Measurements from ENCODE around the gene KIRREL1. TPM values are rescaled to one million over a fixed set of nuclear protein-coding genes. Genes with fewer than 3 reads are reported as not detected.
A peak's percentile ranks its signal among the peaks of the same experiment; 100 is the strongest.

Gene KIRREL1
- total RNA-seq, 1 donor from 2014 or later = 195 TPM

- no peaks in the 10 kb centered on the region for H3K9me3 ChIP-seq (ENCODE audit: insufficient read depth, low read depth, low read length)
- Mint-ChIP-seq H3K27ac (ENCODE audit: unreplicated experiment) (no peak overlapping the region), H3K4me3 (ENCODE audit: unreplicated experiment) (no peak overlapping the region), H3K9me3 (ENCODE audit: unreplicated experiment) (no peaks in the 10 kb centered on the region), H3K36me3 (ENCODE audit: low read depth, unreplicated experiment) (peaks cover 29% of the 10 kb centered on the region), H3K4me1 (ENCODE audit: low read depth, unreplicated experiment) (no peaks in the 10 kb centered on the region), H3K27me3 (ENCODE audit: low read depth, unreplicated experiment) (no peaks in the 10 kb centered on the region)
- H3K36me3 ChIP-seq (ENCODE audit: insufficient read depth, low read length) = peaks cover 70% of the 10 kb centered on the region
- no peaks in the 10 kb centered on the region for H3K4me1 ChIP-seq (ENCODE audit: insufficient read depth, low read length)
- no peak overlapping the region for H3K4me2 ChIP-seq (ENCODE audit: low read length)
- H3K27ac ChIP-seq (ENCODE audit: low read depth, low read length) = no peak overlapping the region
- peaks cover 35% of the 10 kb centered on the region for H4K20me1 ChIP-seq (ENCODE audit: insufficient read depth, low read length)
- H3K79me2 ChIP-seq (ENCODE audit: insufficient read depth, low read length) = no peaks in the 10 kb centered on the region
- no peak overlapping the region for H2AFZ ChIP-seq (ENCODE audit: low read depth, low read length)
- no peaks in the 10 kb centered on the region for H3K27me3 ChIP-seq (ENCODE audit: insufficient read depth, low read length)
- H3K4me3 ChIP-seq (ENCODE audit: insufficient read depth, low read depth, low read length) = no peak overlapping the region
- TF ChIP-seq, protein P1, sequence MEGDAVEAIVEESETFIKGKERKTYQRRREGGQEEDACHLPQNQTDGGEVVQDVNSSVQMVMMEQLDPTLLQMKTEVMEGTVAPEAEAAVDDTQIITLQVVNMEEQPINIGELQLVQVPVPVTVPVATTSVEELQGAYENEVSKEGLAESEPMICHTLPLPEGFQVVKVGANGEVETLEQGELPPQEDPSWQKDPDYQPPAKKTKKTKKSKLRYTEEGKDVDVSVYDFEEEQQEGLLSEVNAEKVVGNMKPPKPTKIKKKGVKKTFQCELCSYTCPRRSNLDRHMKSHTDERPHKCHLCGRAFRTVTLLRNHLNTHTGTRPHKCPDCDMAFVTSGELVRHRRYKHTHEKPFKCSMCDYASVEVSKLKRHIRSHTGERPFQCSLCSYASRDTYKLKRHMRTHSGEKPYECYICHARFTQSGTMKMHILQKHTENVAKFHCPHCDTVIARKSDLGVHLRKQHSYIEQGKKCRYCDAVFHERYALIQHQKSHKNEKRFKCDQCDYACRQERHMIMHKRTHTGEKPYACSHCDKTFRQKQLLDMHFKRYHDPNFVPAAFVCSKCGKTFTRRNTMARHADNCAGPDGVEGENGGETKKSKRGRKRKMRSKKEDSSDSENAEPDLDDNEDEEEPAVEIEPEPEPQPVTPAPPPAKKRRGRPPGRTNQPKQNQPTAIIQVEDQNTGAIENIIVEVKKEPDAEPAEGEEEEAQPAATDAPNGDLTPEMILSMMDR (IDR thresholded peaks at IDR 0.05; ENCODE audit: insufficient read depth, low read depth, low read length) = no peak
- TF ChIP-seq EZH2 (IDR thresholded peaks at IDR 0.05; ENCODE audit: insufficient read depth, low read length) = no peak
- H3K9ac ChIP-seq (ENCODE audit: low read length) = no peak overlapping the region
- DNase-seq (ENCODE audit: low read depth) = no peak
- FAIRE-seq = no peak
Measured at GRCh38 chr1:158089476-158089875, 96.0 kb downstream of the KIRREL1 start.

GRCh38 chr1:158089925-158090637 is 96.6 kb downstream of the KIRREL1 start:
- FAIRE-seq = no peak
- peak overlapping the region; percentile 59 for H3K27ac Mint-ChIP-seq (ENCODE audit: unreplicated experiment)
- H3K9me3 Mint-ChIP-seq (ENCODE audit: unreplicated experiment) = no peaks in the 10 kb centered on the region
- Histone ChIP-seq H3K27me3 (ENCODE audit: insufficient read depth, low read length) (no peaks in the 10 kb centered on the region), H3K4me1 (ENCODE audit: insufficient read depth, low read length) (no peaks in the 10 kb centered on the region), H3K4me2 (ENCODE audit: low read length) (no peak overlapping the region), H3K36me3 (ENCODE audit: insufficient read depth, low read length) (peaks cover 64% of the 10 kb centered on the region), H4K20me1 (ENCODE audit: insufficient read depth, low read length) (peaks cover 33% of the 10 kb centered on the region), H3K79me2 (ENCODE audit: insufficient read depth, low read length) (no peaks in the 10 kb centered on the region), H2AFZ (ENCODE audit: low read depth, low read length) (no peak overlapping the region), H3K27ac (ENCODE audit: low read depth, low read length) (no peak overlapping the region), H3K4me3 (ENCODE audit: insufficient read depth, low read depth, low read length) (no peak overlapping the region), H3K9me3 (ENCODE audit: insufficient read depth, low read depth, low read length) (no peaks in the 10 kb centered on the region), H3K9ac (ENCODE audit: low read length) (no peak overlapping the region)
- no peak for DNase-seq (ENCODE audit: low read depth)
- no peak overlapping the region for H3K4me3 Mint-ChIP-seq (ENCODE audit: unreplicated experiment)
- TF ChIP-seq, protein P1 (IDR thresholded peaks at IDR 0.05; ENCODE audit: insufficient read depth, low read depth, low read length) = no peak
- TF ChIP-seq EZH2 (IDR thresholded peaks at IDR 0.05; ENCODE audit: insufficient read depth, low read length) = no peak
- H3K27me3 Mint-ChIP-seq (ENCODE audit: low read depth, unreplicated experiment) = no peaks in the 10 kb centered on the region
- no peaks in the 10 kb centered on the region for H3K4me1 Mint-ChIP-seq (ENCODE audit: low read depth, unreplicated experiment)
- H3K36me3 Mint-ChIP-seq (ENCODE audit: low read depth, unreplicated experiment) = peaks cover 27% of the 10 kb centered on the region

- Histone ChIP-seq H3K9ac (ENCODE audit: low read length) (no peak overlapping the region), H2AFZ (ENCODE audit: low read depth, low read length) (no peak overlapping the region), H3K9me3 (ENCODE audit: insufficient read depth, low read depth, low read length) (no peaks in the 10 kb centered on the region), H3K4me1 (ENCODE audit: insufficient read depth, low read length) (no peaks in the 10 kb centered on the region), H3K79me2 (ENCODE audit: insufficient read depth, low read length) (no peaks in the 10 kb centered on the region), H3K27ac (ENCODE audit: low read depth, low read length) (no peak overlapping the region), H3K36me3 (ENCODE audit: insufficient read depth, low read length) (peaks cover 43% of the 10 kb centered on the region), H4K20me1 (ENCODE audit: insufficient read depth, low read length) (peaks cover 22% of the 10 kb centered on the region), H3K4me2 (ENCODE audit: low read length) (no peak overlapping the region), H3K27me3 (ENCODE audit: insufficient read depth, low read length) (no peaks in the 10 kb centered on the region), H3K4me3 (ENCODE audit: insufficient read depth, low read depth, low read length) (no peak overlapping the region)
- no peak overlapping the region for H3K4me3 Mint-ChIP-seq (ENCODE audit: unreplicated experiment)
- no peak overlapping the region for H3K27ac Mint-ChIP-seq (ENCODE audit: unreplicated experiment)
- H3K9me3 Mint-ChIP-seq (ENCODE audit: unreplicated experiment) = no peaks in the 10 kb centered on the region
- H3K27me3 Mint-ChIP-seq (ENCODE audit: low read depth, unreplicated experiment) = no peaks in the 10 kb centered on the region
- DNase-seq (ENCODE audit: low read depth) (no peak), FAIRE-seq (no peak)
- H3K4me1 Mint-ChIP-seq (ENCODE audit: low read depth, unreplicated experiment) = peaks cover 1% of the 10 kb centered on the region
- TF ChIP-seq EZH2 (IDR thresholded peaks at IDR 0.05; ENCODE audit: insufficient read depth, low read length) = no peak
- TF ChIP-seq, protein P1 (IDR thresholded peaks at IDR 0.05; ENCODE audit: insufficient read depth, low read depth, low read length) = no peak
- peaks cover 29% of the 10 kb centered on the region for H3K36me3 Mint-ChIP-seq (ENCODE audit: low read depth, unreplicated experiment)
Measured at GRCh38 chr1:158093376-158093775, 99.9 kb downstream of the KIRREL1 start.
